ENCODE results near the gene SLC44A4. TPM values are rescaled to one million over a fixed set of nuclear protein-coding genes. Genes with fewer than 3 reads are reported as not detected.

SLC44A4 gene
- total RNA-seq, 1 experiment from 2014 or later = 3.8 TPM

- Histone ChIP-seq H3K23ac (ENCODE audit: insufficient read length, low read depth, low read length) (no peak overlapping the region), H2BK20ac (ENCODE audit: low read depth, low read length, poor library complexity, severe bottlenecking) (no peak overlapping the region), H3K56ac (ENCODE audit: insufficient read length, low read depth, low read length) (no peak overlapping the region), H3K27ac (ENCODE audit: insufficient read length, low read depth, low read length) (no peak overlapping the region), H2AK5ac (ENCODE audit: insufficient read length, low read length) (no peak overlapping the region), H2BK12ac (ENCODE audit: insufficient read length, low read depth, low read length) (no peak overlapping the region), H2BK5ac (ENCODE audit: insufficient read length, low read length) (no peak overlapping the region), H2BK15ac (ENCODE audit: low read depth, low read length) (no peak overlapping the region), H3K4ac (ENCODE audit: low read depth, low read length) (no peak overlapping the region), H4K5ac (ENCODE audit: insufficient read length, low read depth, low read length) (no peak overlapping the region), H2BK120ac (ENCODE audit: low read depth, low read length, poor library complexity, severe bottlenecking) (no peak overlapping the region), H3K27me3 (ENCODE audit: insufficient read depth, low read length) (no peaks in the 10 kb centered on the region), H3K23me2 (ENCODE audit: insufficient read length, low read depth, low read length, poor library complexity, severe bottlenecking) (no peaks in the 10 kb centered on the region), H3K79me1 (ENCODE audit: insufficient read depth, low read depth, low read length, poor library complexity, severe bottlenecking) (no peaks in the 10 kb centered on the region), H3K9me3 (ENCODE audit: control insufficient read depth, low read depth, low read length) (no peaks in the 10 kb centered on the region), H3K4me1 (ENCODE audit: insufficient read depth, low read length) (no peaks in the 10 kb centered on the region), H3K79me2 (ENCODE audit: insufficient read depth, low read length) (no peaks in the 10 kb centered on the region), H3K14ac (ENCODE audit: insufficient read depth, low read length) (no peak overlapping the region), H3K9ac (ENCODE audit: extremely low read depth, insufficient read length, low read length) (no peak overlapping the region), H3K4me2 (ENCODE audit: insufficient read depth, insufficient read length, low read length) (no peak overlapping the region), H4K8ac (replicated peaks; ENCODE audit: insufficient read length, low read depth, low read length) (no peak overlapping the region), H2AFZ (ENCODE audit: low read length) (no peak overlapping the region), H4K91ac (ENCODE audit: insufficient read length, low read depth, low read length) (no peak overlapping the region), H3T11ph (ENCODE audit: low read length) (no peak overlapping the region), H4K20me1 (ENCODE audit: control insufficient read depth, insufficient read depth, insufficient read length) (no peaks in the 10 kb centered on the region), H3K18ac (ENCODE audit: insufficient read length, low read depth, low read length) (no peak overlapping the region)
- no peak for DNase-seq
- Mint-ChIP-seq H3K27me3 (ENCODE audit: low read depth) (no peaks in the 10 kb centered on the region), H3K4me1 (0 out of 4 replicates have a peak, but pooled peaks cover 0 to 2% of the 10 kb centered on the region in 2 experiments), H3K9me3 (peaks cover 0 to under 1% of the 10 kb centered on the region in 2 experiments; a peak in 3 of 5 replicates), H3K27ac (no peak overlapping the region), H3K4me3 (no peak overlapping the region), H3K36me3 (ENCODE audit: insufficient read depth in 1 of 3, low read depth in 3 of 3) (peaks cover 0 to under 1% (median 0%) of the 10 kb centered on the region in 3 experiments; a peak in 1 of 7 replicates)
- TF ChIP-seq CTCF (conservative IDR thresholded peaks at IDR 0.05) = no peak
- WGBS (ENCODE audit: extremely low coverage, insufficient read length, low lambda C conversion rate) = no CpG with 5 or more reads among the region's 2 CpGs
Measured at GRCh38 chr6:31847276-31847978, 31.4 kb downstream of the SLC44A4 start.
